Ishikawa (cell line): Measurements from ENCODE around the gene LCLAT1.

ENCODE experiments used
- CEBPB ChIP-seq: IDR thresholded peaks from 2 replicates; pipeline ENCODE4 v1.6.1; 2012
- CREB1 ChIP-seq: IDR thresholded peaks from 2 replicates; pipeline ENCODE4 v1.6.1; 2012; ENCODE audit warnings: low read depth
- EGR1 ChIP-seq: IDR thresholded peaks from 2 replicates; pipeline ENCODE4 v1.6.1; 2012
- EP300 ChIP-seq: IDR thresholded peaks from 2 replicates; pipeline ENCODE4 v1.6.1; 2012; ENCODE audit warnings: borderline replicate concordance
- MAX ChIP-seq: IDR thresholded peaks from 2 replicates; pipeline ENCODE4 v1.6.1; 2012
- TAF1 ChIP-seq: IDR thresholded peaks from 2 replicates; pipeline ENCODE4 v1.6.1; 2012; ENCODE audit warnings: low read depth, mild to moderate bottlenecking
- TCF12 ChIP-seq: IDR thresholded peaks from 2 replicates; pipeline ENCODE4 v1.6.1; 2012; ENCODE audit warnings: low read depth
- USF1 ChIP-seq: IDR thresholded peaks from 2 replicates; pipeline ENCODE4 v1.6.1; 2012
- YY1 ChIP-seq: IDR thresholded peaks from 2 replicates; pipeline ENCODE4 v1.6.1; 2012; ENCODE audit warnings: low read depth
- ZBTB7A ChIP-seq: IDR thresholded peaks from 2 replicates; pipeline ENCODE4 v1.6.1; 2012; ENCODE audit warnings: low read depth

- no peak for TF ChIP-seq TAF1
- no peak for TF ChIP-seq TCF12
- TF ChIP-seq MAX = no peak
- TF ChIP-seq ZBTB7A = no peak
- TF ChIP-seq USF1 = no peak
- TF ChIP-seq CREB1 = no peak
- TF ChIP-seq CEBPB = no peak
- no peak for TF ChIP-seq EP300
- TF ChIP-seq EGR1 = no peak
- TF ChIP-seq YY1 = no peak
Observed at GRCh38 chr2:30437809-30438548, 9.1 kb upstream of the LCLAT1 start.
